T-helper 17 cell (primary cell): Measurements from ENCODE around the gene CYP11A1. TPM values are rescaled to one million over a fixed set of nuclear protein-coding genes. Genes with fewer than 3 reads are reported as not detected.

ENCODE experiments used
- ATAC-seq: fragments of 150-1000 bp; cut with Tn5 transposase; 2 replicates; pipeline ENCODE4 v1.10.0; 2021; ENCODE audit warnings: mild to moderate bottlenecking, moderate library complexity
- DNase-seq, 3 donors: peaks; one replicate each; pipeline versions ENCODE4 v3.0.0 to v3.0.0-alpha.2; 2020 to 2021
- H3K9me3 ChIP-seq: one replicate; pipeline ENCODE4 v1.7.0; 2013; ENCODE audit warnings: low read length, mild to moderate bottlenecking; ENCODE audit not compliant: control insufficient read depth, poor library complexity, severe bottlenecking
- H3K27ac Mint-ChIP-seq: one replicate; pipeline ENCODE4 v1.8.0; 2022; ENCODE audit warnings: mild to moderate bottlenecking, moderate library complexity, mixed read lengths
- H3K27me3 Mint-ChIP-seq: one replicate; pipeline ENCODE4 v1.8.0; 2022; ENCODE audit warnings: mixed read lengths
- H3K36me3 Mint-ChIP-seq: one replicate; pipeline ENCODE4 v1.8.0; 2022; ENCODE audit warnings: low read depth, mixed read lengths
- H3K4me1 Mint-ChIP-seq: one replicate; pipeline ENCODE4 v1.8.0; 2022; ENCODE audit warnings: mild to moderate bottlenecking, mixed read lengths
- H3K4me3 Mint-ChIP-seq: one replicate; pipeline ENCODE4 v1.8.0; 2022; ENCODE audit warnings: mild to moderate bottlenecking, moderate library complexity, mixed read lengths
- total RNA-seq, 4 donors: library from RNA in 2 of 4; stranded (reverse) in 2 of 4; gene quantifications; one replicate each; pipeline ENCODE4 v1.2.3 and lab custom pipeline; 2022 to 2026

Gene CYP11A1
- total RNA-seq, 2 donors from 2014 or later = not detected

- Mint-ChIP-seq H3K4me1 (peaks cover 3% of the 10 kb centered on the region), H3K27ac (no peak overlapping the region), H3K36me3 (peaks cover 2% of the 10 kb centered on the region), H3K27me3 (peaks cover 75% of the 10 kb centered on the region), H3K4me3 (no peak overlapping the region)
- H3K9me3 ChIP-seq = no peaks in the 10 kb centered on the region
- DNase-seq (no peak), ATAC-seq (no peak)
Measured at GRCh38 chr15:74306781-74307217, 60.6 kb downstream of the CYP11A1 start.

GRCh38 chr15:74305687-74306086, 61.8 kb downstream of the CYP11A1 start:
- H3K4me3 Mint-ChIP-seq = no peak overlapping the region
- H3K27ac Mint-ChIP-seq = no peak overlapping the region
- no peak for DNase-seq
- no peak for ATAC-seq
- peaks cover 3% of the 10 kb centered on the region for H3K4me1 Mint-ChIP-seq
- H3K27me3 Mint-ChIP-seq = peaks cover 80% of the 10 kb centered on the region
- H3K36me3 Mint-ChIP-seq = peaks cover 2% of the 10 kb centered on the region
- no peaks in the 10 kb centered on the region for H3K9me3 ChIP-seq

GRCh38 chr15:74304431-74304830, 63.0 kb downstream of the CYP11A1 start:
- Mint-ChIP-seq H3K36me3 (peaks cover 2% of the 10 kb centered on the region), H3K4me1 (peaks cover 3% of the 10 kb centered on the region), H3K27ac (no peak overlapping the region), H3K4me3 (no peak overlapping the region), H3K27me3 (peaks cover 92% of the 10 kb centered on the region)
- ATAC-seq (no peak), DNase-seq (no peak)
- no peaks in the 10 kb centered on the region for H3K9me3 ChIP-seq

GRCh38 chr15:74303741-74304309, 63.6 kb downstream of the CYP11A1 start:
- H3K27me3 Mint-ChIP-seq = peaks cover 88% of the 10 kb centered on the region
- peaks cover 3% of the 10 kb centered on the region for H3K4me1 Mint-ChIP-seq
- no peaks in the 10 kb centered on the region for H3K9me3 ChIP-seq
- peaks cover 2% of the 10 kb centered on the region for H3K36me3 Mint-ChIP-seq
- no peak overlapping the region for H3K27ac Mint-ChIP-seq
- no peak overlapping the region for H3K4me3 Mint-ChIP-seq
- ATAC-seq = no peak
- no peak for DNase-seq

GRCh38 chr15:74302821-74303359, 64.6 kb downstream of the CYP11A1 start:
- no peaks in the 10 kb centered on the region for H3K9me3 ChIP-seq
- Mint-ChIP-seq H3K4me3 (no peak overlapping the region), H3K4me1 (peaks cover 3% of the 10 kb centered on the region), H3K27me3 (peaks cover 88% of the 10 kb centered on the region), H3K27ac (no peak overlapping the region), H3K36me3 (peaks cover 2% of the 10 kb centered on the region)
- ATAC-seq (no peak), DNase-seq (peak in 1 of 3 donors; percentile 22)

GRCh38 chr15:74301583-74302361, 65.7 kb downstream of the CYP11A1 start:
- H3K9me3 ChIP-seq = no peaks in the 10 kb centered on the region
- peaks cover 2% of the 10 kb centered on the region for H3K36me3 Mint-ChIP-seq
- no peak for ATAC-seq
- no peak for DNase-seq
- H3K4me3 Mint-ChIP-seq = no peak overlapping the region
- H3K4me1 Mint-ChIP-seq = peaks cover 3% of the 10 kb centered on the region
- peaks cover 90% of the 10 kb centered on the region for H3K27me3 Mint-ChIP-seq
- H3K27ac Mint-ChIP-seq = no peak overlapping the region

- Mint-ChIP-seq H3K4me3 (no peak overlapping the region), H3K27ac (no peak overlapping the region), H3K27me3 (peaks cover 74% of the 10 kb centered on the region), H3K36me3 (peaks cover 2% of the 10 kb centered on the region), H3K4me1 (peaks cover 3% of the 10 kb centered on the region)
- ATAC-seq = no peak
- H3K9me3 ChIP-seq = no peaks in the 10 kb centered on the region
- DNase-seq = no peak
Measured at GRCh38 chr15:74300057-74300795, 67.2 kb downstream of the CYP11A1 start.

GRCh38 chr15:74297887-74298286, 69.6 kb downstream of the CYP11A1 start:
- H3K27ac Mint-ChIP-seq = no peak overlapping the region
- no peak overlapping the region for H3K4me3 Mint-ChIP-seq
- H3K27me3 Mint-ChIP-seq = peaks cover 59% of the 10 kb centered on the region
- H3K36me3 Mint-ChIP-seq = peaks cover 2% of the 10 kb centered on the region
- H3K4me1 Mint-ChIP-seq = peaks cover 3% of the 10 kb centered on the region
- ATAC-seq (no peak), DNase-seq (no peak)
- H3K9me3 ChIP-seq = no peaks in the 10 kb centered on the region

GRCh38 chr15:74295800-74296199, 71.6 kb downstream of the CYP11A1 start:
- H3K9me3 ChIP-seq = no peaks in the 10 kb centered on the region
- H3K27ac Mint-ChIP-seq = no peak overlapping the region
- H3K4me3 Mint-ChIP-seq = no peak overlapping the region
- peaks cover 42% of the 10 kb centered on the region for H3K27me3 Mint-ChIP-seq
- H3K36me3 Mint-ChIP-seq = no peaks in the 10 kb centered on the region
- H3K4me1 Mint-ChIP-seq = no peaks in the 10 kb centered on the region
- ATAC-seq (no peak), DNase-seq (no peak)

- peaks cover 32% of the 10 kb centered on the region for H3K27me3 Mint-ChIP-seq
- DNase-seq (no peak), ATAC-seq (no peak)
- H3K36me3 Mint-ChIP-seq = no peaks in the 10 kb centered on the region
- H3K9me3 ChIP-seq = no peaks in the 10 kb centered on the region
- no peak overlapping the region for H3K27ac Mint-ChIP-seq
- no peaks in the 10 kb centered on the region for H3K4me1 Mint-ChIP-seq
- H3K4me3 Mint-ChIP-seq = no peak overlapping the region
Measured at GRCh38 chr15:74294010-74294409, 73.4 kb downstream of the CYP11A1 start.

- no peaks in the 10 kb centered on the region for H3K9me3 ChIP-seq
- H3K4me1 Mint-ChIP-seq = no peaks in the 10 kb centered on the region
- no peak overlapping the region for H3K27ac Mint-ChIP-seq
- H3K4me3 Mint-ChIP-seq = no peak overlapping the region
- no peak for ATAC-seq
- no peak for DNase-seq
- no peaks in the 10 kb centered on the region for H3K36me3 Mint-ChIP-seq
- peaks cover 39% of the 10 kb centered on the region for H3K27me3 Mint-ChIP-seq
Measured at GRCh38 chr15:74293021-74293810, 74.2 kb downstream of the CYP11A1 start.

GRCh38 chr15:74291101-74292071, 76.1 kb downstream of the CYP11A1 start:
- Mint-ChIP-seq H3K4me1 (no peaks in the 10 kb centered on the region), H3K27ac (no peak overlapping the region), H3K36me3 (no peaks in the 10 kb centered on the region), H3K27me3 (peaks cover 37% of the 10 kb centered on the region), H3K4me3 (no peak overlapping the region)
- H3K9me3 ChIP-seq = no peaks in the 10 kb centered on the region
- DNase-seq (peak; percentile 23 to 64 (median 40)), ATAC-seq (peak; percentile 61)
